BE2C (cell line): ENCODE measurements around the gene NXPH4.

Experiments used
- DNase-seq: peaks from one replicate; pipeline ENCODE4 v3.0.0-alpha.2; 2020
- H3K27me3 ChIP-seq: fragments of 250-450 bp; sonication (Bioruptor Pico); 2 replicates; pipeline ENCODE4 v1.5.1; 2020; ENCODE audit warnings: mild to moderate bottlenecking
- H3K36me3 ChIP-seq: fragments of 250-450 bp; sonication (Bioruptor Pico); 2 replicates; pipeline ENCODE4 v1.5.1; 2020; ENCODE audit warnings: mild to moderate bottlenecking
- H3K4me1 ChIP-seq: fragments of 250-450 bp; sonication (Bioruptor Pico); 2 replicates; pipeline ENCODE4 v1.5.1; 2020
- H3K4me3 ChIP-seq: 2 replicates; pipeline ENCODE4 v1.5.1; 2011; ENCODE audit warnings: low read depth, low read length
- H3K9me3 ChIP-seq: fragments of 250-450 bp; sonication (Bioruptor Pico); 2 replicates; pipeline ENCODE4 v1.5.1; 2020
- TF ChIP-seq, protein P1 (sequence below): IDR thresholded peaks from 2 replicates; pipeline ENCODE4 v1.5.1; 2012; ENCODE audit warnings: mild to moderate bottlenecking, low read depth, low read length

Gene NXPH4

DNA sequence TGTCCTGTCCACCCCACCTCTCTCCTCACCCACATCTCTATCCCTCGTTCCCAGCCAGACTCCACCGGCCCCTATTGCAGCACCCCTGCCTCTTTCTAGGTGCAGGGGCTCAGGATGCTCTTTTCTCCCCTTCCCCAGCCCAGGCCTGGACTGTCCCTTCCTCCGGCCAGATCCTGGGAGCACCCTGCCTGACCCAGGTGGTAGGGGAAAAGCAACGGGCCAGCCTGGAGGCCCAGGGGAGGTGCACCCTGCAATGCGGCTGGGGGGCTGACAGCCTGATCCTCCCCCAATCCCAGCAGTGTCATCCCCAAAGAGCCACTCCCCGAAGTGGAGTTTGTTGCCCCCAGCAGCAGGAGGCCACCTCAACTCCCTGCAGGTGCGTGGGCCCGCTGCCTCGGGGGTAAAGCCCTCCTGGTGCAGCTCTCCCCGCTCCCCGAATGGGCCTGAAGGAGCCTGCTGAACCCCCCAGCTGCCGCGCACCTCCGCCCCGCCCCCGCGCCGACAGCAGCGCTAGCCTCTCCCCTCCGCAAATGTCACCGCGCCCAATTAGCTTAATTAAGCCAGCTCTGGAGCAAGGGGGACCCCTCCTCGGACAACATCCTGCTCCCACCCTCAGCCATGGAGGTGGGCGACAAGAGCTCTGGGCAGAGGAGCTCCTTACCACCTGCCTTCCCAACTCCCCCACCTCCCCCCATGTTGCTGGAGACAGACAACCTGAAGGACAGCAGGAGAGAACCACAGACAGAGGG lies 4.7 kb downstream of the NXPH4 start:
- Histone ChIP-seq H3K27me3 (peaks cover 73% of the 10 kb centered on the region), H3K4me3 (no peak overlapping the region), H3K4me1 (no peaks in the 10 kb centered on the region; the same call in 1 of the 2 replicates), H3K9me3 (no peaks in the 10 kb centered on the region), H3K36me3 (no peaks in the 10 kb centered on the region)
- TF ChIP-seq, protein P1, sequence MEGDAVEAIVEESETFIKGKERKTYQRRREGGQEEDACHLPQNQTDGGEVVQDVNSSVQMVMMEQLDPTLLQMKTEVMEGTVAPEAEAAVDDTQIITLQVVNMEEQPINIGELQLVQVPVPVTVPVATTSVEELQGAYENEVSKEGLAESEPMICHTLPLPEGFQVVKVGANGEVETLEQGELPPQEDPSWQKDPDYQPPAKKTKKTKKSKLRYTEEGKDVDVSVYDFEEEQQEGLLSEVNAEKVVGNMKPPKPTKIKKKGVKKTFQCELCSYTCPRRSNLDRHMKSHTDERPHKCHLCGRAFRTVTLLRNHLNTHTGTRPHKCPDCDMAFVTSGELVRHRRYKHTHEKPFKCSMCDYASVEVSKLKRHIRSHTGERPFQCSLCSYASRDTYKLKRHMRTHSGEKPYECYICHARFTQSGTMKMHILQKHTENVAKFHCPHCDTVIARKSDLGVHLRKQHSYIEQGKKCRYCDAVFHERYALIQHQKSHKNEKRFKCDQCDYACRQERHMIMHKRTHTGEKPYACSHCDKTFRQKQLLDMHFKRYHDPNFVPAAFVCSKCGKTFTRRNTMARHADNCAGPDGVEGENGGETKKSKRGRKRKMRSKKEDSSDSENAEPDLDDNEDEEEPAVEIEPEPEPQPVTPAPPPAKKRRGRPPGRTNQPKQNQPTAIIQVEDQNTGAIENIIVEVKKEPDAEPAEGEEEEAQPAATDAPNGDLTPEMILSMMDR = no peak
- DNase-seq = no peak

- Histone ChIP-seq H3K4me3 (no peak overlapping the region), H3K9me3 (no peaks in the 10 kb centered on the region), H3K27me3 (peaks cover 70% of the 10 kb centered on the region), H3K36me3 (no peaks in the 10 kb centered on the region), H3K4me1 (no peaks in the 10 kb centered on the region)
- DNase-seq = no peak
- TF ChIP-seq, protein P1 = no peak
These were observed 5.9 kb downstream of the NXPH4 start for GRCh38 chr12:57222286-57223190.

- DNase-seq = no peak
- no peaks in the 10 kb centered on the region for H3K9me3 ChIP-seq
- H3K36me3 ChIP-seq = no peaks in the 10 kb centered on the region
- H3K4me1 ChIP-seq = no peaks in the 10 kb centered on the region
- peaks cover 61% of the 10 kb centered on the region for H3K27me3 ChIP-seq
- TF ChIP-seq, protein P1 = no peak
- no peak overlapping the region for H3K4me3 ChIP-seq
These were observed 6.9 kb downstream of the NXPH4 start for GRCh38 chr12:57223191-57224165.

DNA sequence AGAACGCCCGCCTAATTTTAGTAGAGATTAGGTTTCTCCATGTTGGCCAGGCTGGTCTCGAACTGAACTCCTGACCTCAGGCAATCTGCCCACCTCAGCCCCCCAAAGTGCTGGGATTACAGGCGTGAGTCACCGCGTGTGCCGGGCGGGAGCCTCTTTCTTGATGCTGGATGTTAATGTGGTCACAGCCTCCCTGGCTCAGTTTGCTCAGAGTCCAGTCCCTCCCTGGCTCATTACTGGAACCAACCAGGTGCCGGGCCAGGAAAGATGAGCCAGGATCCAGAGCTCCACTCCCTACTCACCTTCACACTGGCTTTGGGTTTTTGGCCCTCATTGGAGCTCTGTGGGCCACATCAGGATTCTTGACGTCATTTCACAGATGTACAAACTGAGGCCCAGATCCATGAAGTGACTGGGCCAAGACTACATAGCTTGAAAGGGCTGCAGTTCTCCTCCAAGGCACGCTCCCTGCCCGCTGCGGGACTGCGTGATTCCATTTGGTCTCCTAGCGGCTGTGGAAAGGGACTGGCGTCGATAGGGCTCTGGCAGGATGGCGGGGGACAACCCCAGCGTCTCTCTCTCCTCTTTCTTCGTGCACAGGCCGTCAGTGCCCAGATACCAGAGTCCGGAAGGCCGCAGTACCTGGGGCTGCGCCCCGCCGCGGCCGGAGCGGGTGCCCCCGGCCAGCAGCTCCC lies 7.8 kb downstream of the NXPH4 start:
- no peaks in the 10 kb centered on the region; the same call in 1 of the 2 replicates for H3K4me1 ChIP-seq
- no peak for DNase-seq
- no peaks in the 10 kb centered on the region for H3K9me3 ChIP-seq
- peaks cover 51% of the 10 kb centered on the region for H3K27me3 ChIP-seq
- TF ChIP-seq, protein P1 = no peak
- no peaks in the 10 kb centered on the region for H3K36me3 ChIP-seq
- H3K4me3 ChIP-seq = no peak overlapping the region

DNA sequence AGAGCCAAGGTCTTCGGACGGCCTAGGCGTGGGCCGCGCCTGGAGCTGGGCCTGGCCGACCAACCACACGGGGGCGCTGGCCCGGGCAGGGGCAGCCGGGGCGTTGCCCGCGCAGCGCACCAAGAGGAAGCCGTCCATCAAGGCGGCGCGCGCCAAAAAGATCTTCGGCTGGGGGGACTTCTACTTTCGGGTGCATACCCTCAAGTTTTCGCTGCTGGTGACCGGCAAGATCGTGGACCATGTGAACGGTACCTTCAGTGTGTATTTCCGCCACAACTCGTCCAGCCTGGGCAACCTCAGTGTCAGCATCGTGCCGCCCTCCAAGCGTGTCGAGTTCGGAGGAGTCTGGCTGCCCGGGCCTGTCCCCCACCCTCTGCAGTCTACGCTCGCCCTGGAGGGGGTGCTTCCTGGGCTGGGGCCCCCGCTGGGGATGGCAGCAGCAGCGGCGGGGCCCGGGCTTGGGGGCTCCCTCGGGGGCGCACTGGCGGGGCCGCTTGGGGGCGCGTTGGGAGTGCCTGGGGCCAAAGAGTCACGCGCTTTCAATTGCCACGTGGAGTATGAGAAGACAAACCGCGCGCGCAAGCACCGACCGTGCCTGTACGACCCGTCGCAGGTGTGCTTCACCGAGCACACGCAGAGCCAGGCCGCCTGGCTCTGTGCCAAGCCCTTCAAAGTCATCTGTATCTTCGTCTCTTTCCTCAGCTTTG lies 8.5 kb downstream of the NXPH4 start:
- no peak overlapping the region for H3K4me3 ChIP-seq
- H3K27me3 ChIP-seq = peaks cover 45% of the 10 kb centered on the region
- no peaks in the 10 kb centered on the region for H3K9me3 ChIP-seq
- TF ChIP-seq, protein P1 = no peak
- H3K4me1 ChIP-seq = no peaks in the 10 kb centered on the region; the same call in 1 of the 2 replicates
- no peaks in the 10 kb centered on the region for H3K36me3 ChIP-seq
- DNase-seq = peak; percentile 58
